Panc1 (cell line): ENCODE results near the gene TMEM37. TPM values are rescaled to one million over a fixed set of nuclear protein-coding genes. Genes with fewer than 3 reads are reported as not detected.

Experiments
- ATAC-seq: fragments of 200-7000 bp; cut with Tn5 transposase; 2 replicates; pipeline ENCODE4 v1.9.1; 2020; ENCODE audit warnings: mild to moderate bottlenecking, moderate library complexity
- BruUV-seq: library from RNA; stranded (reverse); fragments of 400-500 nt; replicated peaks from 2 replicates; lab custom pipeline; 2021; lab: Mats Ljungman, UMichigan
- CTCF ChIA-PET: fragments of 300-600 bp; sonication (Branson Sonifier 250); formaldehyde crosslinking; loops from one replicate; lab custom pipeline; 2022; ENCODE audit warnings: antibody characterized with exemption; lab: Charles Lee
- POLR2A ChIA-PET: fragments of 300-600 bp; sonication (Branson Sonifier 250); formaldehyde crosslinking; loops from one replicate; lab custom pipeline; 2022; ENCODE audit warnings: antibody characterized with exemption; lab: Charles Lee
- DNase-seq: peaks from one replicate; pipeline ENCODE4 v3.0.0-alpha.2; 2010; ENCODE audit warnings: low read depth, low spot score
- H3K27ac ChIP-seq: 2 replicates; pipeline ENCODE4 v1.5.1; 2011; ENCODE audit warnings: mild to moderate bottlenecking, low read length, inconsistent platforms
- H3K27me3 ChIP-seq: fragments of 200-500 bp; sonication (Bioruptor generic); 2 replicates; pipeline ENCODE4 v1.6.0; 2014; ENCODE audit warnings: low read length, inconsistent platforms; ENCODE audit not compliant: control insufficient read depth, insufficient read depth
- H3K36me3 ChIP-seq: fragments of 200-500 bp; sonication (Bioruptor generic); 2 replicates; pipeline ENCODE4 v1.5.1; 2014; ENCODE audit warnings: inconsistent platforms, mild to moderate bottlenecking, low read length, moderate library complexity; ENCODE audit not compliant: control insufficient read depth, insufficient read depth
- H3K4me1 ChIP-seq: 2 replicates; pipeline ENCODE4 v1.5.1; 2011; ENCODE audit warnings: inconsistent platforms, mild to moderate bottlenecking, low read length, moderate library complexity; ENCODE audit not compliant: control insufficient read depth, insufficient read depth
- H3K4me3 ChIP-seq, 2 experiments: 2 replicates each; pipeline ENCODE4 v1.5.1; 2011 to 2012; ENCODE audit warnings: low read depth in 2 of 2, low read length in 2 of 2, mild to moderate bottlenecking in 2 of 2, inconsistent platforms in 1 of 2, moderate library complexity in 1 of 2
- H3K9me3 ChIP-seq: fragments of 200-500 bp; sonication (Bioruptor generic); 2 replicates; pipeline ENCODE4 v1.5.1; 2014; ENCODE audit warnings: low read depth, mild to moderate bottlenecking, inconsistent platforms, low read length, moderate library complexity; ENCODE audit not compliant: control insufficient read depth, insufficient read depth
- POLR2AphosphoS5 ChIP-seq: IDR thresholded peaks from 2 replicates; pipeline ENCODE4 v1.6.1; 2012; ENCODE audit warnings: mild to moderate bottlenecking, low read depth, low read length, moderate library complexity
- SIN3A ChIP-seq: IDR thresholded peaks from 2 replicates; pipeline ENCODE4 v1.6.1; 2012; ENCODE audit warnings: low read depth, mild to moderate bottlenecking, low read length, moderate library complexity, borderline replicate concordance; ENCODE audit not compliant: insufficient read depth
- TCF7L2 ChIP-seq: IDR thresholded peaks from 2 replicates; pipeline ENCODE4 v1.6.1; 2011; ENCODE audit warnings: mild to moderate bottlenecking, low read depth, low read length, inconsistent platforms
- in situ Hi-C: cut with HindIII; loops from 2 replicates; pipeline ENCODE4 v1.10.0; 2016; ENCODE audit warnings: low sequenced_read_pairs, low pct_unique_long_range_greater_than_20kb
- intact Hi-C: fragments of 100-400 bp; cut with micrococcal nuclease; formaldehyde crosslinking; loops from one replicate; pipeline ENCODE4 v1.10.0; 2022; ENCODE audit not compliant: unreplicated experiment
- total RNA-seq: library from RNA; stranded (reverse); gene quantifications from one replicate; pipeline ENCODE4 v1.2.1, GENCODE V29; 2021; ENCODE audit not compliant: unreplicated experiment
- TF ChIP-seq, protein P1 (sequence below), 2 experiments: IDR thresholded peaks; 2 replicates each; pipeline ENCODE4 v1.6.1; 2011 to 2012; ENCODE audit warnings: low read depth in 2 of 2, control low read depth in 1 of 2, low read length in 1 of 2, mild to moderate bottlenecking in 1 of 2, moderate library complexity in 1 of 2; ENCODE audit not compliant: insufficient read depth in 1 of 2
- TF ChIP-seq, protein P2 (sequence below): fragments of 450-650 bp; IDR thresholded peaks from 2 replicates; pipeline ENCODE4 v1.5.1; 2017; ENCODE audit warnings: mild to moderate bottlenecking

TMEM37 gene
- total RNA-seq, 1 experiment from 2014 or later = 0.28 TPM

DNA sequence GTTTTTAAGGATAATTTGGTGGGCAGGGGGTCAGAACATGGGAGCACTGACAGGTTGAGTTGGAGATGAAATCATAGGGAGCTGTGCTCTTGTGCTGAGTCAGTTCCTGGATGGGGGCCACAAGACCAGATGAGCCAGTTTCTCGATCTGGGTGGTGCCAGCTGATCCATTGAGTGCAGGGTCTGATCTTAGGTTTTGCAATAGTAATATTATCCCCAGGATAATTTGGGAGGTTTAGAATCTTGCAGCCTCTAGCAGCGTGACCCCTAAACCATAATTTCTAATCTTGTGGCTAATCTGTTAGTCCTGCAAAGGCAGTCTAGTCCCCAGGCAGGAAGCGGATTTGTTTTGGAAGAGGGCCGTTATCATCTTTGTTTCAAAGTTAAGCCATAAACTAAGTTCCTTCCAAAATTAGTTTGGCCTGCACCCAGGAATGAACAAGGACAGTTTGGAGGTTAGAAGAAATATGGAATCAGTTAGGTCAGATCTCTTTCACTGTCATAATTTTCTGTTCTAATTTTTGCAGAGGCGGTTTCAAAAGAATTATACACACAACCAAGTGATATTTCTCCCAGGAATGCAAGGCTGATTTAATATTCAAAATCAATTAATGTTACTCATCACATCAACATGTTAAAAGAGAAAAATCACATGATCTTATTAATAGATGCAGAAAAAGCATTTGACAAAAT, 41.9 kb upstream of the TMEM37 start:
- in situ Hi-C loops (no loop called here), intact Hi-C loops (no loop called here)
- ATAC-seq (no peak), DNase-seq (no peak)
- H3K4me3 ChIP-seq = no peak overlapping the region
- ChIA-PET CTCF (no interaction called here), POLR2A (no interaction called here)
- no TSS peak for BruUV-seq
- H3K9me3 ChIP-seq = no peaks in the 10 kb centered on the region
- no peaks in the 10 kb centered on the region for H3K36me3 ChIP-seq
- TF ChIP-seq POLR2AphosphoS5 (no peak), SIN3A (no peak), TCF7L2 (no peak)
- TF ChIP-seq, protein P1, sequence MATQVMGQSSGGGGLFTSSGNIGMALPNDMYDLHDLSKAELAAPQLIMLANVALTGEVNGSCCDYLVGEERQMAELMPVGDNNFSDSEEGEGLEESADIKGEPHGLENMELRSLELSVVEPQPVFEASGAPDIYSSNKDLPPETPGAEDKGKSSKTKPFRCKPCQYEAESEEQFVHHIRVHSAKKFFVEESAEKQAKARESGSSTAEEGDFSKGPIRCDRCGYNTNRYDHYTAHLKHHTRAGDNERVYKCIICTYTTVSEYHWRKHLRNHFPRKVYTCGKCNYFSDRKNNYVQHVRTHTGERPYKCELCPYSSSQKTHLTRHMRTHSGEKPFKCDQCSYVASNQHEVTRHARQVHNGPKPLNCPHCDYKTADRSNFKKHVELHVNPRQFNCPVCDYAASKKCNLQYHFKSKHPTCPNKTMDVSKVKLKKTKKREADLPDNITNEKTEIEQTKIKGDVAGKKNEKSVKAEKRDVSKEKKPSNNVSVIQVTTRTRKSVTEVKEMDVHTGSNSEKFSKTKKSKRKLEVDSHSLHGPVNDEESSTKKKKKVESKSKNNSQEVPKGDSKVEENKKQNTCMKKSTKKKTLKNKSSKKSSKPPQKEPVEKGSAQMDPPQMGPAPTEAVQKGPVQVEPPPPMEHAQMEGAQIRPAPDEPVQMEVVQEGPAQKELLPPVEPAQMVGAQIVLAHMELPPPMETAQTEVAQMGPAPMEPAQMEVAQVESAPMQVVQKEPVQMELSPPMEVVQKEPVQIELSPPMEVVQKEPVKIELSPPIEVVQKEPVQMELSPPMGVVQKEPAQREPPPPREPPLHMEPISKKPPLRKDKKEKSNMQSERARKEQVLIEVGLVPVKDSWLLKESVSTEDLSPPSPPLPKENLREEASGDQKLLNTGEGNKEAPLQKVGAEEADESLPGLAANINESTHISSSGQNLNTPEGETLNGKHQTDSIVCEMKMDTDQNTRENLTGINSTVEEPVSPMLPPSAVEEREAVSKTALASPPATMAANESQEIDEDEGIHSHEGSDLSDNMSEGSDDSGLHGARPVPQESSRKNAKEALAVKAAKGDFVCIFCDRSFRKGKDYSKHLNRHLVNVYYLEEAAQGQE (IDR thresholded peaks at IDR 0.05; ENCODE audit: insufficient read depth in 1 of 2, low read depth in 2 of 2, low read length in 1 of 2) = no peak
- TF ChIP-seq, protein P2, sequence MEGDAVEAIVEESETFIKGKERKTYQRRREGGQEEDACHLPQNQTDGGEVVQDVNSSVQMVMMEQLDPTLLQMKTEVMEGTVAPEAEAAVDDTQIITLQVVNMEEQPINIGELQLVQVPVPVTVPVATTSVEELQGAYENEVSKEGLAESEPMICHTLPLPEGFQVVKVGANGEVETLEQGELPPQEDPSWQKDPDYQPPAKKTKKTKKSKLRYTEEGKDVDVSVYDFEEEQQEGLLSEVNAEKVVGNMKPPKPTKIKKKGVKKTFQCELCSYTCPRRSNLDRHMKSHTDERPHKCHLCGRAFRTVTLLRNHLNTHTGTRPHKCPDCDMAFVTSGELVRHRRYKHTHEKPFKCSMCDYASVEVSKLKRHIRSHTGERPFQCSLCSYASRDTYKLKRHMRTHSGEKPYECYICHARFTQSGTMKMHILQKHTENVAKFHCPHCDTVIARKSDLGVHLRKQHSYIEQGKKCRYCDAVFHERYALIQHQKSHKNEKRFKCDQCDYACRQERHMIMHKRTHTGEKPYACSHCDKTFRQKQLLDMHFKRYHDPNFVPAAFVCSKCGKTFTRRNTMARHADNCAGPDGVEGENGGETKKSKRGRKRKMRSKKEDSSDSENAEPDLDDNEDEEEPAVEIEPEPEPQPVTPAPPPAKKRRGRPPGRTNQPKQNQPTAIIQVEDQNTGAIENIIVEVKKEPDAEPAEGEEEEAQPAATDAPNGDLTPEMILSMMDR = no peak
- peaks cover 3% of the 10 kb centered on the region; the same call in 1 of the 2 replicates for H3K27me3 ChIP-seq
- H3K4me1 ChIP-seq = no peaks in the 10 kb centered on the region
- no peak overlapping the region for H3K27ac ChIP-seq

DNA sequence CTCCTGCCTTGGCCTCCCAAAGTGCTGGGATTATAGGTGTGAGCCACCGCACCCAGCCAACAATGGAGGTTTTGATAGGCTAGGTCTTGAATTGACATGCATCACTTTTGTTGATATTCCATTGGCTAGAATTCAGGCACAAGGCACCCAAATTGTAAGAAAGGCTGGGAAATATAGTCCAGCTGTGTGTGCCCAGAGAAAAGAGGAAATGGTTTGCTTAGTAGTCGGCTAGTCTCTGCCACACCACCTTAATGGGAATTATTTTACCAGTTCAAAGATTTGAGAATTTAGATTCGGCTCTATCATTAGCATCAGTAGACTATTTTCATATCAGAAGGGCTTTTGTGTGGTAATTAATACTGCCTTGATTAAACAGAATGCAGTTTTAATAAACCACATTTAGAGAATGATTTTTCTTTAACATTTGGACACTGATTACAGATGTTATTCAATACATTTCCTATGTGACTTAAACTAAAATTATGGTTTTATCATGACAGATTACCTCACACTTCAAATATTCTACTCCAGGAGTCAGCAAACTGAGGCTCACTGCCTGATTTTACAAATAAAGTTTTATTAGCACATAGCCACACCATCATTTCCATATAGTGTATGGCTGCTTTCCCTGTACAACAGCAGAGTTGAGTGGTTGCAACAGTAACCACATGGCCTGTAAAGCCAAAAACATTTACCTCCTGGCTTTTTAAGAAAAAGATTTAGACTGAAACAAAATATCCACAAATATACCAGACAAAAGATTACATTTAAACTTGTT, 37.5 kb upstream of the TMEM37 start:
- intact Hi-C loops (no loop called here), in situ Hi-C loops (no loop called here)
- Histone ChIP-seq H3K27ac (no peak overlapping the region), H3K4me3 (no peak overlapping the region), H3K27me3 (peaks cover 3% of the 10 kb centered on the region; the same call in 1 of the 2 replicates), H3K9me3 (no peaks in the 10 kb centered on the region), H3K36me3 (no peaks in the 10 kb centered on the region), H3K4me1 (no peaks in the 10 kb centered on the region)
- no peak for DNase-seq
- ChIA-PET CTCF (no interaction called here), POLR2A (no interaction called here)
- TF ChIP-seq, protein P1 (IDR thresholded peaks at IDR 0.05; ENCODE audit: insufficient read depth in 1 of 2, low read depth in 2 of 2, low read length in 1 of 2) = no peak
- TF ChIP-seq POLR2AphosphoS5 = no peak
- no peak for TF ChIP-seq SIN3A
- TF ChIP-seq, protein P2 = no peak
- TF ChIP-seq TCF7L2 = no peak
- no peak for ATAC-seq
- no TSS peak for BruUV-seq
